Measurements from ENCODE around the gene SETBP1.

DNA sequence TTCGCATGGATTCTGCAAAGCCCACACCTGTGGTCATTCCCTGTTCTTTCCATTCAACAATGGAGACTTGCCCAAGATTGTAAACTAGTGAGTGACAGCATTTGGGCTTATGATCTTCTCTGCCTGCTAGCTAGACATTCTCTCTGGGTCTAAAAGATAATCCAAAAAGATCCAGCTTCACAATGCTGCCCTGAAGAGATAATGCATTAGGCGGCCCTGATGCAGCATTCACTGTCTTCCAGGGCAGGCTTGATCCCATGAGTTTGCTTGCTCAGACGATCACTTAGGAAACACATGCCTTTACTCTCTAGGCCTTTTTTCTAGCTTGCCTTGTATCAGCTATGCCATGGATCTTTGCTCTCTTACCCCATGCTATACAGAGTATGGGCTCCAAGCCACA, 196.1 kb downstream of the SETBP1 start:
- TF ChIP-seq EZH2 (conservative IDR thresholded peaks at IDR 0.05; ENCODE audit: low read depth, low read length) (no peak), BCL3 (CRISPR knock-in tag; IDR thresholded peaks at IDR 0.05) (no peak), ZNF34 (CRISPR knock-in tag; IDR thresholded peaks at IDR 0.05; ENCODE audit: borderline replicate concordance) (no peak), ZNF138 (CRISPR knock-in tag; IDR thresholded peaks at IDR 0.05; ENCODE audit: low read depth) (no peak), STAG1 (CRISPR knock-in tag; IDR thresholded peaks at IDR 0.05) (no peak), YY1 (IDR thresholded peaks at IDR 0.05; ENCODE audit: insufficient read depth, insufficient replicate concordance, low read depth, low read length) (no peak), MIER2 (CRISPR knock-in tag; IDR thresholded peaks at IDR 0.05) (no peak), JUNB (CRISPR knock-in tag; IDR thresholded peaks at IDR 0.05; ENCODE audit: borderline replicate concordance) (no peak), MLLT10 (CRISPR knock-in tag; IDR thresholded peaks at IDR 0.05) (no peak), ZNF777 (CRISPR knock-in tag; IDR thresholded peaks at IDR 0.05) (no peak), ZNF274 (CRISPR knock-in tag; IDR thresholded peaks at IDR 0.05) (no peak), EP300 (IDR thresholded peaks at IDR 0.05; ENCODE audit: low read depth in 2 of 2, low read length in 2 of 2) (no peak), EP300 (CRISPR knock-in tag; IDR thresholded peaks at IDR 0.05; ENCODE audit: borderline replicate concordance) (no peak)
- TF ChIP-seq, protein P1, sequence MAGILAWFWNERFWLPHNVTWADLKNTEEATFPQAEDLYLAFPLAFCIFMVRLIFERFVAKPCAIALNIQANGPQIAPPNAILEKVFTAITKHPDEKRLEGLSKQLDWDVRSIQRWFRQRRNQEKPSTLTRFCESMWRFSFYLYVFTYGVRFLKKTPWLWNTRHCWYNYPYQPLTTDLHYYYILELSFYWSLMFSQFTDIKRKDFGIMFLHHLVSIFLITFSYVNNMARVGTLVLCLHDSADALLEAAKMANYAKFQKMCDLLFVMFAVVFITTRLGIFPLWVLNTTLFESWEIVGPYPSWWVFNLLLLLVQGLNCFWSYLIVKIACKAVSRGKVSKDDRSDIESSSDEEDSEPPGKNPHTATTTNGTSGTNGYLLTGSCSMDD (CRISPR knock-in tag; IDR thresholded peaks at IDR 0.05), result no peak
- TF ChIP-seq, protein P2, sequence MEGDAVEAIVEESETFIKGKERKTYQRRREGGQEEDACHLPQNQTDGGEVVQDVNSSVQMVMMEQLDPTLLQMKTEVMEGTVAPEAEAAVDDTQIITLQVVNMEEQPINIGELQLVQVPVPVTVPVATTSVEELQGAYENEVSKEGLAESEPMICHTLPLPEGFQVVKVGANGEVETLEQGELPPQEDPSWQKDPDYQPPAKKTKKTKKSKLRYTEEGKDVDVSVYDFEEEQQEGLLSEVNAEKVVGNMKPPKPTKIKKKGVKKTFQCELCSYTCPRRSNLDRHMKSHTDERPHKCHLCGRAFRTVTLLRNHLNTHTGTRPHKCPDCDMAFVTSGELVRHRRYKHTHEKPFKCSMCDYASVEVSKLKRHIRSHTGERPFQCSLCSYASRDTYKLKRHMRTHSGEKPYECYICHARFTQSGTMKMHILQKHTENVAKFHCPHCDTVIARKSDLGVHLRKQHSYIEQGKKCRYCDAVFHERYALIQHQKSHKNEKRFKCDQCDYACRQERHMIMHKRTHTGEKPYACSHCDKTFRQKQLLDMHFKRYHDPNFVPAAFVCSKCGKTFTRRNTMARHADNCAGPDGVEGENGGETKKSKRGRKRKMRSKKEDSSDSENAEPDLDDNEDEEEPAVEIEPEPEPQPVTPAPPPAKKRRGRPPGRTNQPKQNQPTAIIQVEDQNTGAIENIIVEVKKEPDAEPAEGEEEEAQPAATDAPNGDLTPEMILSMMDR (CRISPR knock-in tag; IDR thresholded peaks at IDR 0.05), result no peak
